GM13977 (cell line): ENCODE results near the gene PHACTR1.

ENCODE experiments used
- DNase-seq: peaks from one replicate; pipeline ENCODE4 v3.0.0; 2012; ENCODE audit warnings: low spot score
- in situ Hi-C: fragments of 300-500 bp; cut with MboI; formaldehyde crosslinking; loops from one replicate; pipeline ENCODE4 v1.12.0; 2022; ENCODE audit warnings: low sequenced_read_pairs, low pct_unique_long_range_greater_than_20kb, mixed read lengths, inconsistent platforms; ENCODE audit not compliant: unreplicated experiment
- TF ChIP-seq, protein P1 (sequence below): IDR thresholded peaks from 2 replicates; pipeline ENCODE4 v1.5.1; 2012; ENCODE audit warnings: mild to moderate bottlenecking, control low read depth; ENCODE audit not compliant: insufficient read depth; ENCODE audit errors: extremely low read depth, missing control alignments

PHACTR1 gene

GRCh38 chr6:13277231-13277630 is 560.7 kb downstream of the PHACTR1 start:
- DNase-seq, result no peak
- TF ChIP-seq, protein P1, sequence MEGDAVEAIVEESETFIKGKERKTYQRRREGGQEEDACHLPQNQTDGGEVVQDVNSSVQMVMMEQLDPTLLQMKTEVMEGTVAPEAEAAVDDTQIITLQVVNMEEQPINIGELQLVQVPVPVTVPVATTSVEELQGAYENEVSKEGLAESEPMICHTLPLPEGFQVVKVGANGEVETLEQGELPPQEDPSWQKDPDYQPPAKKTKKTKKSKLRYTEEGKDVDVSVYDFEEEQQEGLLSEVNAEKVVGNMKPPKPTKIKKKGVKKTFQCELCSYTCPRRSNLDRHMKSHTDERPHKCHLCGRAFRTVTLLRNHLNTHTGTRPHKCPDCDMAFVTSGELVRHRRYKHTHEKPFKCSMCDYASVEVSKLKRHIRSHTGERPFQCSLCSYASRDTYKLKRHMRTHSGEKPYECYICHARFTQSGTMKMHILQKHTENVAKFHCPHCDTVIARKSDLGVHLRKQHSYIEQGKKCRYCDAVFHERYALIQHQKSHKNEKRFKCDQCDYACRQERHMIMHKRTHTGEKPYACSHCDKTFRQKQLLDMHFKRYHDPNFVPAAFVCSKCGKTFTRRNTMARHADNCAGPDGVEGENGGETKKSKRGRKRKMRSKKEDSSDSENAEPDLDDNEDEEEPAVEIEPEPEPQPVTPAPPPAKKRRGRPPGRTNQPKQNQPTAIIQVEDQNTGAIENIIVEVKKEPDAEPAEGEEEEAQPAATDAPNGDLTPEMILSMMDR, result no peak
- in situ Hi-C loops, result no loop called here

- no peak for DNase-seq
- in situ Hi-C loops, result no loop called here
- TF ChIP-seq, protein P1, result peak; percentile 35
Observed at GRCh38 chr6:13278164-13278563, 561.6 kb downstream of the PHACTR1 start.

GRCh38 chr6:13278991-13279390 is 562.4 kb downstream of the PHACTR1 start:
- TF ChIP-seq, protein P1, result no peak
- in situ Hi-C loops, result no loop called here
- no peak for DNase-seq

- TF ChIP-seq, protein P1, result no peak
- in situ Hi-C loops, result no loop called here
Observed at GRCh38 chr6:13280254-13280653, 563.7 kb downstream of the PHACTR1 start.

DNA sequence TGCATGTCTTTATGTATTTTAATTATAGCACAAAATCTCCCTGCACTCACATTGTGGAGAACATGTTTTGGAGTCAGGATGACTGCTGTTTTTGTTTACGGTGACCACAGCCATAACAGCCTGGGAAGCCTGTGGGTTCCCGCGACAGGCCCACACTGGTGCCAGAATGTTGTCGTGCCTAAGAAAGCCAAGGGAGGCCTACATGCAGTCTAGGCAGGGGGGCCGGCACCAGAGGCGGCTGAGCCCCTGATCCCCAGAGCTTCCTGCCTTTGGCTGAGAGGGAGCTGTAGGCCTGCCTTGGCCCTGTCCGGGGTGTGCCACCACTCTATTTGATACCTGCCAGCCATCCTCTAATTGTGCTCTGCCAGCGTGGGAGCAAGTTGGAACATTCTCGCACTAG is 565.1 kb downstream of the PHACTR1 start:
- in situ Hi-C loops, result no loop called here
- DNase-seq, result no peak
- TF ChIP-seq, protein P1, result no peak

More at GRCh38 chr6:13280254-13280653, 563.7 kb downstream of the PHACTR1 start:
- DNase-seq, result no peak

GRCh38 chr6:13282393-13283069 is 566.0 kb downstream of the PHACTR1 start:
- no peak for DNase-seq
- TF ChIP-seq, protein P1, result no peak
- in situ Hi-C loops, result no loop called here
